AG09309 (cell line): ENCODE data around the gene NSUN6.

ENCODE experiments used
- DNase-seq: peaks from one replicate; pipeline ENCODE4 v3.0.0-alpha.2; 2010; ENCODE audit warnings: low read depth
- H3K4me3 ChIP-seq: 2 replicates; pipeline ENCODE4 v1.5.1; 2011; ENCODE audit warnings: mild to moderate bottlenecking, low read depth, low read length, moderate library complexity; ENCODE audit not compliant: control insufficient read depth
- CTCF ChIP-seq: IDR thresholded peaks from 2 replicates; pipeline ENCODE4 v1.5.1; 2011; ENCODE audit warnings: mild to moderate bottlenecking, low read depth, low read length, inconsistent platforms; ENCODE audit not compliant: insufficient read depth, control insufficient read depth; ENCODE audit errors: missing control alignments

The NSUN6 gene

GRCh38 chr10:18659819-18660535 lies 8.6 kb upstream of the NSUN6 start:
- DNase-seq, result no peak
- H3K4me3 ChIP-seq, result peak overlapping the region; percentile 98
- TF ChIP-seq CTCF, result no peak

GRCh38 chr10:18659125-18659818 lies 7.9 kb upstream of the NSUN6 start, which contains the start of gene ARL5B:
ARL5B (plus strand) TSS chr10:18659431; CDS start chr10:18659638, 207 bp downstream.
- peak; percentile 95 for DNase-seq
- peak within 1 kb of the TSS; percentile 98 for H3K4me3 ChIP-seq
- no peak for TF ChIP-seq CTCF

GRCh38 chr10:18658271-18659124 lies 7.1 kb upstream of the NSUN6 start:
- H3K4me3 ChIP-seq, result peak overlapping the region; percentile 98
- DNase-seq, result no peak
- TF ChIP-seq CTCF, result no peak

GRCh38 chr10:18656724-18657123 lies 5.3 kb upstream of the NSUN6 start:
- H3K4me3 ChIP-seq, result no peak overlapping the region
- no peak for DNase-seq
- TF ChIP-seq CTCF, result no peak

- no peak overlapping the region for H3K4me3 ChIP-seq
- TF ChIP-seq CTCF, result no peak
- no peak for DNase-seq
These were observed 1.7 kb upstream of the NSUN6 start for GRCh38 chr10:18653112-18653511.

- no peak for TF ChIP-seq CTCF
- DNase-seq, result no peak
- peak overlapping the region; percentile 92 for H3K4me3 ChIP-seq
These were observed 886 bp downstream of the NSUN6 start for GRCh38 chr10:18650404-18650997.
